Measurements from ENCODE around the gene CADPS2. TPM values are rescaled to one million over a fixed set of nuclear protein-coding genes. Genes with fewer than 3 reads are reported as not detected.

Gene CADPS2
- total and polyA plus RNA-seq, 2 donors (not counting 3 experiments of a cell fraction or from before 2014, with no cell fraction given) = 9.5 to 22.6 TPM

DNA sequence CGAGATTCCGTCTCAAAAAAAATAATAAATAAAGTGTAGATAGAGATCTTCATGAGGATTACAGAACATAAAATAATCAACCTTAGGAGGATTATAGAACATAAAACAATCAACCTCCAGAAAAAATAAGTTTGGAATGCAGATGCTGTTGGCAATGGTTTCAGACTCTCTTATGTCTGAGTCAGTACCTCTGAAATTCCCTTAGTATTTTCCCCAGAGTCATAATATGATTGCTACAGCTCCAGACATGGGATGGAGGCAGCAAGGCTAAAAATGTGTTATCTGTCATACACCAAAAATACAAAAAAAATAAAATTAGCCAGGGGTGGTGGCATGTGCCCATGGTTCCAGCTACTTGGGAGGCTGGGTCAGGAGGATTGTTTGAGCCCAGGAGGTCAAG lies 22.2 kb downstream of the CADPS2 start:
- no peaks in the 10 kb centered on the region for H3K79me2 ChIP-seq (ENCODE audit: control insufficient read depth, insufficient read depth, low read length)
- H3K27ac ChIP-seq (ENCODE audit: insufficient read depth, low read depth, low read length) = no peak overlapping the region
- FAIRE-seq = no peak
- H3K36me3 ChIP-seq (ENCODE audit: control insufficient read depth in 2 of 2, extremely low read depth in 1 of 2, insufficient read depth in 2 of 2, low read length in 2 of 2) = peaks cover 0 to 2% of the 10 kb centered on the region in 2 experiments
- POLR2A ChIA-PET = no interaction called here
- H2AFZ ChIP-seq (ENCODE audit: low read depth, low read length) = no peak overlapping the region
- no TSS peak for BruUV-seq (replicated peaks)
- intact Hi-C loops (cut with micrococcal nuclease) (no loop called here), dilution Hi-C loops (cut with MboI; ENCODE audit: extremely low pct_ligation_motif_present, low sequenced_read_pairs) (no loop called here)
- no peak overlapping the region for H3K9ac ChIP-seq (replicated peaks; ENCODE audit: extremely low read depth, insufficient read depth, low read length)
- CTCF ChIA-PET = no interaction called here
- no peaks in the 10 kb centered on the region for H3K9me3 ChIP-seq (replicated peaks; ENCODE audit: control insufficient read depth, insufficient read depth, low read length)
- no peaks in the 10 kb centered on the region for H4K20me1 ChIP-seq (replicated peaks; ENCODE audit: control insufficient read depth, extremely low read depth, insufficient read depth, low read length)
- H3K4me3 ChIP-seq (replicated peaks in 1 of 3; ENCODE audit: insufficient read depth in 1 of 3, low read depth in 1 of 3, low read length in 3 of 3) = no peak overlapping the region
- H3K4me2 ChIP-seq (ENCODE audit: insufficient read depth, low read length) = no peak overlapping the region
- H3K4me1 ChIP-seq (ENCODE audit: control insufficient read depth, extremely low read depth, insufficient read depth, low read length) = no peaks in the 10 kb centered on the region
- DNase-seq (ENCODE audit: low read depth, low spot score) = no peak
- no peaks in the 10 kb centered on the region for H3K27me3 ChIP-seq (ENCODE audit: control insufficient read depth in 2 of 2, insufficient read depth in 2 of 2, low read length in 2 of 2)
- H3K9me1 ChIP-seq (replicated peaks; ENCODE audit: control insufficient read depth, extremely low read depth, insufficient read depth, low read length) = no peaks in the 10 kb centered on the region
- TF ChIP-seq JUN (IDR thresholded peaks at IDR 0.05; ENCODE audit: borderline replicate concordance, insufficient read depth, insufficient read length, low read depth) = no peak
- TF ChIP-seq FOS (IDR thresholded peaks at IDR 0.05; ENCODE audit: borderline replicate concordance, insufficient read depth, low read length) = no peak
- TF ChIP-seq MYC (IDR thresholded peaks at IDR 0.05; ENCODE audit: low read depth, low read length) = no peak
- TF ChIP-seq POLR2A (IDR thresholded peaks at IDR 0.05; ENCODE audit: low read depth, low read length) = no peak
- TF ChIP-seq GATA2 (IDR thresholded peaks at IDR 0.05; ENCODE audit: insufficient read depth, insufficient read length, low read depth, low read length) = no peak
- TF ChIP-seq, protein P1, sequence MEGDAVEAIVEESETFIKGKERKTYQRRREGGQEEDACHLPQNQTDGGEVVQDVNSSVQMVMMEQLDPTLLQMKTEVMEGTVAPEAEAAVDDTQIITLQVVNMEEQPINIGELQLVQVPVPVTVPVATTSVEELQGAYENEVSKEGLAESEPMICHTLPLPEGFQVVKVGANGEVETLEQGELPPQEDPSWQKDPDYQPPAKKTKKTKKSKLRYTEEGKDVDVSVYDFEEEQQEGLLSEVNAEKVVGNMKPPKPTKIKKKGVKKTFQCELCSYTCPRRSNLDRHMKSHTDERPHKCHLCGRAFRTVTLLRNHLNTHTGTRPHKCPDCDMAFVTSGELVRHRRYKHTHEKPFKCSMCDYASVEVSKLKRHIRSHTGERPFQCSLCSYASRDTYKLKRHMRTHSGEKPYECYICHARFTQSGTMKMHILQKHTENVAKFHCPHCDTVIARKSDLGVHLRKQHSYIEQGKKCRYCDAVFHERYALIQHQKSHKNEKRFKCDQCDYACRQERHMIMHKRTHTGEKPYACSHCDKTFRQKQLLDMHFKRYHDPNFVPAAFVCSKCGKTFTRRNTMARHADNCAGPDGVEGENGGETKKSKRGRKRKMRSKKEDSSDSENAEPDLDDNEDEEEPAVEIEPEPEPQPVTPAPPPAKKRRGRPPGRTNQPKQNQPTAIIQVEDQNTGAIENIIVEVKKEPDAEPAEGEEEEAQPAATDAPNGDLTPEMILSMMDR (IDR thresholded peaks at IDR 0.05; ENCODE audit: extremely low read depth in 1 of 2, insufficient read depth in 1 of 2, low read depth in 1 of 2, low read length in 2 of 2) = no peak
- no peak for TF ChIP-seq EZH2 (IDR thresholded peaks at IDR 0.05; ENCODE audit: borderline replicate concordance, low read depth, low read length, severe bottlenecking)
- no peak for TF ChIP-seq POLR2AphosphoS5 (IDR thresholded peaks at IDR 0.05; ENCODE audit: insufficient read depth, low read depth, low read length)
